Fibroblast of lung (primary cell): Measurements from ENCODE around the gene ADAMTS3. TPM values are rescaled to one million over a fixed set of nuclear protein-coding genes. Genes with fewer than 3 reads are reported as not detected.
A peak's percentile ranks its signal among the peaks of the same experiment; 100 is the strongest.

Experiments used
- DNase-seq, 2 donors: peaks; one replicate each; pipeline versions ENCODE4 v3.0.0 to v3.0.0-alpha.2; 2010; ENCODE audit warnings: low read depth in 2 of 2
- H2AFZ ChIP-seq: 2 replicates; pipeline ENCODE4 v1.5.1; 2012; ENCODE audit warnings: low read length, control low read depth, inconsistent platforms
- H3K27ac ChIP-seq: 2 replicates; pipeline ENCODE4 v1.5.1; 2011; ENCODE audit warnings: low read length, control low read depth; ENCODE audit not compliant: insufficient read depth
- H3K27me3 ChIP-seq: 2 replicates; pipeline ENCODE4 v1.5.1; 2011; ENCODE audit warnings: mild to moderate bottlenecking, low read length; ENCODE audit not compliant: control insufficient read depth, insufficient read depth
- H3K36me3 ChIP-seq: 2 replicates; pipeline ENCODE4 v1.5.1; 2011; ENCODE audit warnings: low read length; ENCODE audit not compliant: control insufficient read depth, insufficient read depth
- H3K4me1 ChIP-seq: 2 replicates; pipeline ENCODE4 v1.5.1; 2011; ENCODE audit warnings: low read length; ENCODE audit not compliant: control insufficient read depth, insufficient read depth; ENCODE audit errors: extremely low read depth
- H3K4me2 ChIP-seq: 2 replicates; pipeline ENCODE4 v1.5.1; 2011; ENCODE audit warnings: low read length, control low read depth; ENCODE audit not compliant: insufficient read depth; ENCODE audit errors: extremely low read depth
- H3K4me3 ChIP-seq, 4 experiments: fragments of 200-600 bp in 1 of 4; sonication (generic) in 1 of 4; replicated peaks in 1 of 4; 2 replicates each; pipeline ENCODE4 v1.5.1; 2011 to 2016; ENCODE audit warnings: low read length in 4 of 4, low read depth in 3 of 4, mild to moderate bottlenecking in 3 of 4, control low read depth in 2 of 4, inconsistent platforms in 1 of 4, mixed read lengths in 1 of 4; ENCODE audit not compliant: insufficient read depth in 1 of 4; ENCODE audit errors: control extremely low read depth in 1 of 4
- H3K79me2 ChIP-seq: 2 replicates; pipeline ENCODE4 v1.5.1; 2012; ENCODE audit warnings: mild to moderate bottlenecking, low read length, inconsistent platforms; ENCODE audit not compliant: control insufficient read depth, insufficient read depth
- H3K9ac ChIP-seq: 2 replicates; pipeline ENCODE4 v1.5.1; 2011; ENCODE audit warnings: mild to moderate bottlenecking, low read length, control low read depth; ENCODE audit not compliant: insufficient read depth
- H3K9me3 ChIP-seq: 2 replicates; pipeline ENCODE4 v1.5.1; 2012; ENCODE audit warnings: low read depth, low read length; ENCODE audit not compliant: control insufficient read depth, insufficient read depth
- H4K20me1 ChIP-seq: 2 replicates; pipeline ENCODE4 v1.5.1; 2011; ENCODE audit warnings: low read length; ENCODE audit not compliant: control insufficient read depth, insufficient read depth; ENCODE audit errors: extremely low read depth
- EZH2 ChIP-seq: IDR thresholded peaks from 2 replicates; pipeline ENCODE4 v1.5.1; 2012; ENCODE audit warnings: low read length, control low read depth, mild to moderate bottlenecking; ENCODE audit errors: missing control alignments
- polyA plus RNA-seq, 2 donors: library from polyadenylated mRNA; depleted of rRNA in 1 of 2; stranded (reverse) in 1 of 2; unstranded in 1 of 2; fragments of >200 nt; gene quantifications; 2 replicates each; pipeline ENCODE4 v1.2.1, GENCODE V29; 2011 to 2012; ENCODE audit warnings: missing spikeins in 1 of 2
- total RNA-seq: library from RNA; depleted of rRNA; stranded (reverse); fragments of >200 nt; gene quantifications from 2 replicates; pipeline ENCODE4 v1.2.1, GENCODE V29; 2014
- TF ChIP-seq, protein P1 (sequence below), 2 donors: IDR thresholded peaks in 1 of 2; conservative IDR thresholded peaks in 1 of 2; 1 replicate in 1 of 2; 2 replicates in 1 of 2; pipeline ENCODE4 v1.5.1; 2011 to 2012; ENCODE audit warnings: low read length in 2 of 2, control low read depth in 1 of 2, inconsistent platforms in 1 of 2, low read depth in 1 of 2, mild to moderate bottlenecking in 1 of 2

ADAMTS3 gene
- total and polyA plus RNA-seq, 2 donors (not counting 1 experiment from before 2014, with no cell fraction given): 0.86 to 2.1 TPM

DNA sequence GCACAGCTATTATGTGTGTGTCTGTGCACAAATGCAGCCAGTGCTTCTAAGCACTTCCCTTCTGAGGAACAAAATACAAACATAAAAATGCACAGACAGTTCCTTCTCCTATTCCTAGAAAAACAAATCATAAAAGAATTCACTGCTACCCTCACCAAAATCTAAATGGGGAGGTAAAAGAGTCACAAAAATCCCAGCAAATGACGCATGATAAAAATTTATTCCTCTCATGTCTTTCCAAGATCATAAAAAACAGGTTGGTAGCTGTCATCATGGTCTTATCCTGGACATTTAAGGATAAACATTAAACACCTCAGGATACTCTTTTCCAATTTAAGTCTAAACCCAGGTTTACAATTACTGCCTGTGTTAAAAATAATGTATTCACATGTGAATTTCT lies 124.9 kb downstream of the ADAMTS3 start:
- H3K4me2 ChIP-seq: no peak overlapping the region
- no peak overlapping the region for H3K27ac ChIP-seq
- H2AFZ ChIP-seq: no peak overlapping the region
- no peak overlapping the region for H3K4me3 ChIP-seq
- no peaks in the 10 kb centered on the region for H3K79me2 ChIP-seq
- no peak overlapping the region for H3K9ac ChIP-seq
- no peak for DNase-seq
- H3K4me1 ChIP-seq: no peaks in the 10 kb centered on the region
- no peaks in the 10 kb centered on the region for H4K20me1 ChIP-seq
- H3K36me3 ChIP-seq: no peaks in the 10 kb centered on the region
- H3K27me3 ChIP-seq: no peaks in the 10 kb centered on the region
- H3K9me3 ChIP-seq: no peaks in the 10 kb centered on the region
- no peak for TF ChIP-seq EZH2
- TF ChIP-seq, protein P1, sequence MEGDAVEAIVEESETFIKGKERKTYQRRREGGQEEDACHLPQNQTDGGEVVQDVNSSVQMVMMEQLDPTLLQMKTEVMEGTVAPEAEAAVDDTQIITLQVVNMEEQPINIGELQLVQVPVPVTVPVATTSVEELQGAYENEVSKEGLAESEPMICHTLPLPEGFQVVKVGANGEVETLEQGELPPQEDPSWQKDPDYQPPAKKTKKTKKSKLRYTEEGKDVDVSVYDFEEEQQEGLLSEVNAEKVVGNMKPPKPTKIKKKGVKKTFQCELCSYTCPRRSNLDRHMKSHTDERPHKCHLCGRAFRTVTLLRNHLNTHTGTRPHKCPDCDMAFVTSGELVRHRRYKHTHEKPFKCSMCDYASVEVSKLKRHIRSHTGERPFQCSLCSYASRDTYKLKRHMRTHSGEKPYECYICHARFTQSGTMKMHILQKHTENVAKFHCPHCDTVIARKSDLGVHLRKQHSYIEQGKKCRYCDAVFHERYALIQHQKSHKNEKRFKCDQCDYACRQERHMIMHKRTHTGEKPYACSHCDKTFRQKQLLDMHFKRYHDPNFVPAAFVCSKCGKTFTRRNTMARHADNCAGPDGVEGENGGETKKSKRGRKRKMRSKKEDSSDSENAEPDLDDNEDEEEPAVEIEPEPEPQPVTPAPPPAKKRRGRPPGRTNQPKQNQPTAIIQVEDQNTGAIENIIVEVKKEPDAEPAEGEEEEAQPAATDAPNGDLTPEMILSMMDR (conservative IDR thresholded peaks at IDR 0.05 in 1 of 2, IDR thresholded peaks at IDR 0.05 in 1 of 2; ENCODE audit: low read depth in 1 of 2, low read length in 2 of 2): no peak

DNA sequence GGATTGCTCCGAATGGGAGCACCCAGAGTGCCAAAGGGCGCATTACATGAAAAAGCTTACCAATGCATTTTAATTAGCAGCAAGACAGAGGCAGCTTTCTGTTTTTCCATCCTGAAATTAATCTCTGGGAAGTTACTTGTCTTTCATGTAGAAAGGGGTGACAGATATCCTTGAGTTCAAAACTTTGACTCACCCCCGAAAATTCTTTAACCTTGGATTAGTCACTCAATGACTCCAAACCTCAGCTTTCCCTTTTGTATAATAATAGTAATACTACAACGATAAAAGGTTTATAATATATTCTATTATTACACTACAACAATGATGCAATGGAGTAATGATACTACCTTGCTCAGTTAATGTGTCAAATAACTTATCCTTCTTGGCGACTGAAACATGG lies 126.3 kb downstream of the ADAMTS3 start:
- H3K36me3 ChIP-seq: no peaks in the 10 kb centered on the region
- no peak overlapping the region for H3K4me3 ChIP-seq
- peak in 1 of 2 donors; percentile 30 for DNase-seq
- H3K27me3 ChIP-seq: no peaks in the 10 kb centered on the region
- no peak overlapping the region for H2AFZ ChIP-seq
- TF ChIP-seq, protein P1 (conservative IDR thresholded peaks at IDR 0.05 in 1 of 2, IDR thresholded peaks at IDR 0.05 in 1 of 2; ENCODE audit: low read depth in 1 of 2, low read length in 2 of 2): no peak
- no peak for TF ChIP-seq EZH2
- H3K27ac ChIP-seq: no peak overlapping the region
- H3K4me2 ChIP-seq: no peak overlapping the region
- no peak overlapping the region for H3K9ac ChIP-seq
- no peaks in the 10 kb centered on the region for H3K79me2 ChIP-seq
- H3K9me3 ChIP-seq: no peaks in the 10 kb centered on the region
- H3K4me1 ChIP-seq: no peaks in the 10 kb centered on the region
- no peaks in the 10 kb centered on the region for H4K20me1 ChIP-seq

DNA sequence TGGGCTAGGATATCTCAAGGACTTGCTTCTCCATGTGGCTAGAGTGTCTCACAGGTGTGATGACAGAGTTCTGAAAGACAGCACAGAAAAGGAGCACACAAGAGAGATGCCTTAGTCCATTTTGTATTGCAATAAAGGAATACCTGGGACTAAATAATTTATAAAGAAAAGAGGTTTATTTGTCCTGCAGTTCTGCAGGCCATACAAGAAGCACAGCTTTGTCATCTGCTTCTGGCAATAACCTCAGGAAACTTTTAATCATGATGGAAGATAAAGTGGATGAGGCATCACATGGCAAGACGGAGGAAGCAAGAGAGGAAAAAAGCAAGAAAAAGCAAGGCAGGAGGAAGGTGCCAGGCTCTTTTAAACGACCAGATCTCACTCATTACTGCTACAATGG lies 126.9 kb downstream of the ADAMTS3 start:
- Histone ChIP-seq H3K4me3 (no peak overlapping the region), H3K4me2 (no peak overlapping the region), H3K4me1 (no peaks in the 10 kb centered on the region), H3K9ac (no peak overlapping the region), H3K27ac (no peak overlapping the region), H3K27me3 (no peaks in the 10 kb centered on the region), H4K20me1 (no peaks in the 10 kb centered on the region), H3K36me3 (no peaks in the 10 kb centered on the region), H3K9me3 (no peaks in the 10 kb centered on the region), H3K79me2 (no peaks in the 10 kb centered on the region), H2AFZ (no peak overlapping the region)
- no peak for DNase-seq
- TF ChIP-seq, protein P1 (conservative IDR thresholded peaks at IDR 0.05 in 1 of 2, IDR thresholded peaks at IDR 0.05 in 1 of 2; ENCODE audit: low read depth in 1 of 2, low read length in 2 of 2): no peak
- no peak for TF ChIP-seq EZH2
